HG02571 (cell line): ENCODE measurements around the gene SLC8A1.

Experiments used
- ATAC-seq: cut with Tn5 transposase; IDR thresholded peaks from one replicate; pipeline ENCODE4 v1.9.1; 2021; ENCODE audit warnings: mild to moderate bottlenecking, moderate library complexity; ENCODE audit not compliant: unreplicated experiment

The SLC8A1 gene

GRCh38 chr2:40208463-40208862 lies 243.4 kb downstream of the SLC8A1 start:
- no peak for ATAC-seq

DNA sequence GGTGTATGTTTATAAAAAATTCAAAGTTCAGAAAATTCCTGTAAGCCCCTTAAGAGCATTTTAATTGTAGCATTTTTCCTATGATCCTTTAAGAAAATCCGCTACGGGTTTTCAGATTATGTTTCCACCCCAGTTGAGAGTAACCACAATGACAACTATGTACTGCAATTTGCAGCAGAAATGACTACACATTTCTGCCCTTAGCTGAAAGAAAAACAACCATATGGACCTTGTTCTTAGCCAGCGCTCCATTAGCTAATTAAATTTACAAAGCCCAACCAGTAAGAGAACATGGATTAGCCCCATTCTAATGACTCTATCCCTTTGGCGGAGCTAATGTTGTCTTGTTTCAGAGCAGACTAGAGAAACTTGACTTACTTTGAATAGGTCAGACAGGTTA lies 247.6 kb downstream of the SLC8A1 start:
- no peak for ATAC-seq

GRCh38 chr2:40202798-40203400 lies 249.0 kb downstream of the SLC8A1 start:
- ATAC-seq = no peak

- no peak for ATAC-seq
Observed at GRCh38 chr2:40201425-40201824, 250.5 kb downstream of the SLC8A1 start.

DNA sequence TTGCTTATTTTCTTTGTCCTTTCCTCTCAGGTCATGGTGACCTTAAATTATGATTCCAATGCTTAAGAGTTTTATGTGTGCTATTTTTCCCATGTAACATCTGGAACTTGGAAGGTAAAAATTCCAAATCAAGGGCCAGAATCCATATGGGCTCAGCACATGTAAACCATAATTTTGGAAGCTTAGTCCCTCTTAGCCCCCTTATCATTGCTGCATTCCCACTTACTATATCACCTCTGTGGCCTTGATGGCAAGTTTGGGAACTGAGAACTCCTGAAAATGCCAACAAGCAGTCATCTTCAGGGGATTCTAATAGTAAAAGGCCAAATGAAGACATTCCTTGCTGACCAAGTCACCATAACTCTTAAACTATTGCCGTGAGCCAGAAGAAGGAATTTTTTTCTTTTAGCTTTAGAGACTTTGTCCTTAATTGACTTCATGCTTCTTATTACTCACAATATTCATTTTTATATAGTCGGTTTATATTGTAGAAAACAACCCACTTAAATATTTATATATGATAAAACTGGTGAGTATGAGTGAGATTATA lies 251.4 kb downstream of the SLC8A1 start:
- no peak for ATAC-seq

DNA sequence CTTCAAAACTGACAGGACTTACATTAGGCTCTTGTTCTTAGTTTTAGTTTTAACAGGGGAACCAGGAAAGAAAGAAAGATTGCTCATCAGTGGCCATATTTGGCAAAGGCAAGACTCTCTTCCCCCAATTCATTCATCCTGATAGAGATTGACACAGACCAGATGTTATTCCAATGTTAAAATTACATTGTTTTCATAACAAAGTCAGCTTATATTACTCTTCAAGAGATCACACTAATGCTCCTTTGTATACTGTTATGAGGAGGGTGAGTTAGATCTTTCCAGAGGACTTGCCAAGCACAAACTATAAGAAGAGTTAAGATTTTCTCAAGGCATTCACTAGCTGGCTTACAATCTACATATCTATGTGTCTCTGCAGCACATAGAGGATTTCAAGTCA lies 252.1 kb downstream of the SLC8A1 start:
- ATAC-seq = no peak

DNA sequence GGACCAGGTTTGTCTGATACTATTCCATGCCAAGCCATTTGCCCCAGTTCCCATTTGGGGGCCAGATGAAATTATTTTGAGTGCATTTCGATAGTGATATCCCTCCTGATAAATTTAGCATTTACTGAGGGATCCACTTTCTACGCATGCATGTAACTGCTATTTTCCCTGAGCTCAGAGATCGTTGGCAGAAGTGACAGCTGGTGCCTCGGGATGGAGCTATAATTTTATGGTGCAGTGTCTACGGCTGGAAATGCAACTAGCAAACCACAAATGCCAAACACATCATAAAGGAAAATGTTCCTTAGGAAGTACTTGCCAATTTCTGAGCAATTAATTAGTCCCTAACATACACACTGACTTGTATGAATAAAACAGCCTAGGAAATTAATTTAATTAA lies 254.8 kb downstream of the SLC8A1 start:
- ATAC-seq = no peak

- no peak for ATAC-seq
Observed at GRCh38 chr2:40193670-40194026, 258.2 kb downstream of the SLC8A1 start.

DNA sequence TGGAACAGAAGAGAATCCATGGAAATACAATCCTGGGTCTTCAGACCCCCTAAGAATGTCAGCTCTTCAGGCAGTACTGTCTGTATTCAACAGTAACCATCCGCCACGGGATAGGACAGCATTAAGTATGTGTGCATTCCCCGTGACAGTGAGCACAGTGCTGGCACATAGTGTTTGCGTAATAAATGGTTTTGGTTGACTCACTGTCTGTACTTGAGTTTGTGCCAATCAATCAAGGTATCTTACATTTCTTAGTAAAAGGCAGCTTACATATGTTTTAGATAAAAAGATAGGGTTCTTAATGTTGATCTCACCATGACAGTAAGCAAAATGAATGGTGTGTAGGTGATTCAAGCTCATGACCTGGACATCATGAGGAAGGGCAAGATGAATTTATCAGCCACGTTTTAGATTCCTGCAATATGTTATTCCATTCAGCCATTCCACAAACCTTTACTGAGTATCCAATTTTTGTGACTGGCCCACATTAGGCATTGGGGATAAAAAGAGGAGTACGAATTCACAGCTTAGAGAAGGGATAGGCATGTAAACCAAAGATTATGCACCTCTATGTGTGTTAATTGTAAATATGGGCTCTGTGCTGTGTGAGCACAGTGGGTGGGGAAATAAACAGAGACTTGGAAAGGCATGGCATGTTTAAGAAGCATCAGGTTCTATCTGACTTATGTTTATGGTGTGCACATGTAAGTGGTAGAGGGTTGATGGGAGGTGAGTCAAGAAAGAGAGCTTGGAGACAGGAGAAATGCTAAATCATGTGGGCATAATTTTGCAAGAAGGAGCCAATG lies 258.8 kb downstream of the SLC8A1 start:
- no peak for ATAC-seq

DNA sequence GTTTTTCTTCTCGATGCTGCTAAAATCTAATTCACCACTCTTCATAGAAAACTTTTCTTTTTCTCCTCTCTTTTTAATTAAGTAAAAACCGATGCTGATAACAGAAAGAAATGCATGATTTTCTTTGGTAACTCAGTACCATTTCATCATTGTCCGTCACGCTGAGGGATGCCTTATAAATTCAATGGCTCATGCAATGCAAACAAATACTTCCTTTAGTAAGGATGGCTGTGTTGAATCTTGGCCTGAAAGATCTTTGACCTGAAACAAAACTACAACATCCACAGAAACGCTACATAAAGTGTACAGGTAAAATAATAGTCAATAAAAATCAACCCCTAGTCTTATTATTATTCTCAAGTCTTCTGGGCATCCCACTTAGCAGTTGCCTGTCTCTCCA lies 261.4 kb downstream of the SLC8A1 start:
- ATAC-seq = no peak

GRCh38 chr2:40189881-40190280 lies 262.0 kb downstream of the SLC8A1 start:
- no peak for ATAC-seq

- no peak for ATAC-seq
Observed at GRCh38 chr2:40187054-40187453, 264.8 kb downstream of the SLC8A1 start.

GRCh38 chr2:40184551-40184950 lies 267.3 kb downstream of the SLC8A1 start:
- no peak for ATAC-seq

- ATAC-seq = no peak
Observed at GRCh38 chr2:40181855-40182254, 270.0 kb downstream of the SLC8A1 start.

- no peak for ATAC-seq
Observed at GRCh38 chr2:40179801-40180200, 272.1 kb downstream of the SLC8A1 start.

DNA sequence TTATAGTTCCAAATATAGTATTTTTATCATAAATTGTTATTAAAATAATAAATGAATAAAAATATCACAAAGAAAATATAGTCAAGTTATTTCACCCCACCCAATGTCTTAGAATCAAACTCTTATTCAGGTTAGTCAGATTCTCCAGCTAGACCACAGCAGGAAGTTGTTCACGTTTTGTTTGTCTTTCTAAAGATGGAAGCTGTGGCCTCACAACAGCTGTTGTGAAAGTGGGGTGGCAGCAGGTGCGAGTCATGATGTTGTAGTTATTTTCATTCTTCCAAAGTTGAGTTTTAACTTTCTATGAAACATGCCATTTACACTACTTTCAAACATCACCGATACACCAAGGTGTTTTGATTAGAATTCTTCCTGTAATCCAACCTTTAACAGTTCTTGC lies 272.9 kb downstream of the SLC8A1 start:
- ATAC-seq = peak; percentile 82

DNA sequence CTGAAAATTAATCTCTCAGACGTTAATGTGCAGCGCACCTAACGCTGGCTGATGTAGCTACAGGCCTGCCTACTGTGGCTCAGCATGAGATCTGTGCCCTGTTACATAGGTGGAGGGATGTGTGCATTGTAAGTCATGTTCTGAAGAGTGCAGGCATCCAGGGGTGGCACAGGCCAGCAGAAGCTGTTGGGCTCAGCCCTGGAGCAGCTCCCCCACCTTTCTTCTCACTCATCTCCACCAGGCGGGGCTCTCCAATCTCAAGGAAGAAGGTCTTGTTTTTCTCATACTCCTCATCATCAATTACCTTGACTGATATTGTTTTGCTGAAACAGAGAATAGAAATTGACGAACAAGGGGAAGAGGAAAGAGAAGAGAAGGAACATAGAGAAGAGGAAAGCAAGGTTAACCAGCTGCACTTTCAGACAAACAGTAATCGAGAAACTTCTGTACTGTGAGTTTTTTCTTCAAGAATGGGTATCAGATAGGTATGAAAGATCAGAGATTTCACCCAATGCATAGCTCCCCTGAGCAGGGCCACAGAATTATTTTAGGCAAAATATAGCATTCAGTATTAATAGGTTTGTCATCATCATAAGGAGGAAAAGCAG lies 273.6 kb downstream of the SLC8A1 start:
- no peak for ATAC-seq

DNA sequence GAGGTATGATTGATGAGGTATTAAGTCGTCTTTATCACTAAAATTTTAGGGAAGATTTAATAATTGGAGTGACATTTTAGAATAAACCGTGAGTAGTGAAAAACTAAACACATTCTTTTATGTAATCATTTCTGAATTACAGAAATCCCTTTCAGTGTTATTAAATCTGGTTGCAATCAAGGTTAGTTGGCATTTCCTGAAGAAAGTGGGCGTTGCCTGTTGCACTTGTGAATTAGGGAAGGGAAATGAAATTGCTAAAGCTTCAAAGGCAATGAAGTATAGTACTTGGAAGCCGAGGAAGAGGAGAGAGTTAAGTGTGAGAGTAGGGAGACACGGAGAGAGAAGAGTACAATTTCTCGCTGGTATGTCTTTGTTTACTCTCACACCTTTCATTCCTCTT lies 274.5 kb downstream of the SLC8A1 start:
- ATAC-seq = no peak

DNA sequence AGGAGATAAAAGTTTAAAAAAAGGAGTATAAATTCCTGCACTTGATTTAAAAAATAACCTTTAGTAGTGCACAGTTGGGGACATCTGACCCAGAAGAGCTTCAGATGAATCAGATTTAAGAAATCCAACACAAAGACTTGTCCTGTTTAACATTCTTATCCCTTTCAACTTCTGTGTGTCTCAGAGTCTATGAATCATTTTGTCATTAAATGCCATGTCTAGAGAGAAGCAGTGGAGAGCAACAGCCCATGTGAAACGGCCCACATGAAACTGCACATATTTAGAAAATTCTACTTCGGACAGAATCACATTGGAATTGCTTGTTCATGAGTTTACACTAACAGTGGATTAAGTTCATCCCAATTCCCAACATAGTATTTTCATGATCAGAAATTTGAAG lies 278.6 kb downstream of the SLC8A1 start:
- no peak for ATAC-seq

DNA sequence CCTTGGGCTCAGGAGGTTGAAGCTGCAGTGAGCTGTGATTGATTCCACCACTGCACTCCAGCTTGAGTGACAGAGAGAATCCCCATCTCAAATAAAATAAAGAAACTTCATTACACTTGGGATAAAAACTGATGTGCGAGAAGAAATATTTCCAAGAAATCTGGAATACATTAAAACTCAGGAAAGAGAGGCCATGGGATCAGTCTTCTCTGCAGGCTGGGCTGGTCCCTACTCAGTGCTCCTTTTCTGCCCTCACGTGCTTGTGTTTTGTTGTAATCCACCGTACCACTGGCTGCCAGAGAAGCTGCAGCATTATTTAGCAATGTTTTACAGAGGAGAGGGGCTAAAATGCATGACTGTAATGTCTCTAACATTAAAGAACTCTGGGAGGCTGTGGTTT lies 282.0 kb downstream of the SLC8A1 start:
- ATAC-seq = no peak

- ATAC-seq = no peak
Observed at GRCh38 chr2:40169430-40169829, 282.5 kb downstream of the SLC8A1 start.

DNA sequence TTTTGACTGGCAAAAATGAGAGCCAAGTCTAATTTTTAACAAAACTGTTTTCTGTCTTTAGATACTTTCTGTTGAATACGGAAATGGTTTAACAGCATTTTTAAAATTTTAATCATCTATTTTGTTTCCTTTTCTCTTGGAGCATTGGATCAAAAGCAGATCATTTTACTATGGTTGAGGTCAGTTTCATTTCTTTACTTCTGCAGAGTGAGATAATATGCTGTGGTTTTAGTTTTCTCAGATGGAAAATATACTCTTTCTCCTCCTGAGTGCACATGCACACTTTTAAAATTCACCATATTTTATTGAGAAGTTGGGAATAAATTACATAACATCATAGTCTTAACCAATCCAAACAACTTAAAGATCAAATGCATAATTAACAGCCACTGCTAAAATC lies 283.3 kb downstream of the SLC8A1 start:
- no peak for ATAC-seq
